PC-3 (cell line): ENCODE results near the gene ERFL.

Experiments used
- EZH2 ChIP-seq: fragments of 300-600 bp; sonication (generic); IDR thresholded peaks from one replicate; pipeline ENCODE4 v1.6.1; 2017; ENCODE audit warnings: antibody characterized with exemption, mild to moderate bottlenecking, low read length; ENCODE audit not compliant: unreplicated experiment
- TF ChIP-seq, protein P1 (sequence below): fragments of 300-600 bp; sonication (generic); conservative IDR thresholded peaks from 2 replicates; pipeline ENCODE4 v1.5.1; 2017; ENCODE audit warnings: antibody characterized with exemption, low read depth, mild to moderate bottlenecking, low read length

- TF ChIP-seq EZH2: no peak
- TF ChIP-seq, protein P1, sequence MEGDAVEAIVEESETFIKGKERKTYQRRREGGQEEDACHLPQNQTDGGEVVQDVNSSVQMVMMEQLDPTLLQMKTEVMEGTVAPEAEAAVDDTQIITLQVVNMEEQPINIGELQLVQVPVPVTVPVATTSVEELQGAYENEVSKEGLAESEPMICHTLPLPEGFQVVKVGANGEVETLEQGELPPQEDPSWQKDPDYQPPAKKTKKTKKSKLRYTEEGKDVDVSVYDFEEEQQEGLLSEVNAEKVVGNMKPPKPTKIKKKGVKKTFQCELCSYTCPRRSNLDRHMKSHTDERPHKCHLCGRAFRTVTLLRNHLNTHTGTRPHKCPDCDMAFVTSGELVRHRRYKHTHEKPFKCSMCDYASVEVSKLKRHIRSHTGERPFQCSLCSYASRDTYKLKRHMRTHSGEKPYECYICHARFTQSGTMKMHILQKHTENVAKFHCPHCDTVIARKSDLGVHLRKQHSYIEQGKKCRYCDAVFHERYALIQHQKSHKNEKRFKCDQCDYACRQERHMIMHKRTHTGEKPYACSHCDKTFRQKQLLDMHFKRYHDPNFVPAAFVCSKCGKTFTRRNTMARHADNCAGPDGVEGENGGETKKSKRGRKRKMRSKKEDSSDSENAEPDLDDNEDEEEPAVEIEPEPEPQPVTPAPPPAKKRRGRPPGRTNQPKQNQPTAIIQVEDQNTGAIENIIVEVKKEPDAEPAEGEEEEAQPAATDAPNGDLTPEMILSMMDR: no peak
Measured at GRCh38 chr19:41923045-41923788, 5.0 kb downstream of the ERFL start.
